Skeletal muscle satellite cell (primary cell): ENCODE results near the gene CHCHD10.

Source experiments
- H3K27me3 ChIP-seq: 2 replicates; pipeline ENCODE4 v1.7.0; 2013; ENCODE audit warnings: low read length; ENCODE audit not compliant: control insufficient read depth, insufficient read depth
- H3K36me3 ChIP-seq: 2 replicates; pipeline ENCODE4 v1.7.0; 2013; ENCODE audit warnings: mild to moderate bottlenecking, control low read depth, low read length; ENCODE audit not compliant: insufficient read depth
- H3K4me1 ChIP-seq: 2 replicates; pipeline ENCODE4 v1.7.0; 2013; ENCODE audit warnings: low read length; ENCODE audit not compliant: control insufficient read depth, insufficient read depth
- H3K4me2 ChIP-seq: 2 replicates; pipeline ENCODE4 v1.7.0; 2013; ENCODE audit warnings: mild to moderate bottlenecking, low read length
- H3K4me3 ChIP-seq: 2 replicates; pipeline ENCODE4 v1.7.0; 2013; ENCODE audit warnings: low read length
- H3K9ac ChIP-seq: 2 replicates; pipeline ENCODE4 v1.7.0; 2013; ENCODE audit warnings: mild to moderate bottlenecking, low read depth, low read length, moderate library complexity
- H3K9me3 ChIP-seq: replicated peaks from 2 replicates; pipeline ENCODE4 v1.7.0; 2013; ENCODE audit warnings: mild to moderate bottlenecking, control low read depth, low read length

Gene CHCHD10

GRCh38 chr22:23752750-23753149, 15.0 kb downstream of the CHCHD10 start:
- Histone ChIP-seq H3K4me3 (no peak overlapping the region), H3K9me3 (no peaks in the 10 kb centered on the region), H3K4me1 (peaks cover 15% of the 10 kb centered on the region), H3K36me3 (no peaks in the 10 kb centered on the region), H3K27me3 (no peaks in the 10 kb centered on the region), H3K9ac (no peak overlapping the region), H3K4me2 (no peak overlapping the region)

GRCh38 chr22:23752090-23752691, 15.6 kb downstream of the CHCHD10 start:
- H3K4me1 ChIP-seq, result peaks cover 15% of the 10 kb centered on the region
- H3K27me3 ChIP-seq, result no peaks in the 10 kb centered on the region
- no peak overlapping the region for H3K4me2 ChIP-seq
- H3K4me3 ChIP-seq, result no peak overlapping the region
- H3K36me3 ChIP-seq, result no peaks in the 10 kb centered on the region
- no peaks in the 10 kb centered on the region for H3K9me3 ChIP-seq
- H3K9ac ChIP-seq, result no peak overlapping the region

GRCh38 chr22:23751441-23751996, 16.3 kb downstream of the CHCHD10 start:
- no peaks in the 10 kb centered on the region for H3K36me3 ChIP-seq

GRCh38 chr22:23750714-23751440, 16.9 kb downstream of the CHCHD10 start, which contains the start of gene ZNF70:
TSS of gene ZNF70 (minus strand) at chr22:23751112. CDS start at chr22:23745140, 5,972 bp downstream.
- Histone ChIP-seq H3K4me3 (peak within 1 kb of the TSS; percentile 98), H3K36me3 (no peaks in the 10 kb centered on the region), H3K4me1 (peaks cover 15% of the 10 kb centered on the region), H3K9ac (peak within 1 kb of the TSS; percentile 97), H3K4me2 (peak within 1 kb of the TSS; percentile 95), H3K9me3 (no peaks in the 10 kb centered on the region), H3K27me3 (no peaks in the 10 kb centered on the region)

More at GRCh38 chr22:23751441-23751996, 16.3 kb downstream of the CHCHD10 start:
- peak overlapping the region; percentile 97 for H3K9ac ChIP-seq
- peak overlapping the region; percentile 98 for H3K4me3 ChIP-seq
- no peaks in the 10 kb centered on the region for H3K9me3 ChIP-seq
- H3K4me2 ChIP-seq, result peak overlapping the region; percentile 95
- H3K4me1 ChIP-seq, result peaks cover 15% of the 10 kb centered on the region
- H3K27me3 ChIP-seq, result no peaks in the 10 kb centered on the region

GRCh38 chr22:23750367-23750713, 17.4 kb downstream of the CHCHD10 start:
- Histone ChIP-seq H3K9me3 (no peaks in the 10 kb centered on the region), H3K27me3 (no peaks in the 10 kb centered on the region), H3K36me3 (no peaks in the 10 kb centered on the region), H3K4me2 (peak overlapping the region; percentile 95), H3K4me3 (peak overlapping the region; percentile 98), H3K9ac (peak overlapping the region; percentile 97), H3K4me1 (peaks cover 15% of the 10 kb centered on the region)

- Histone ChIP-seq H3K4me2 (peak overlapping the region; percentile 95), H3K27me3 (no peaks in the 10 kb centered on the region), H3K36me3 (peaks cover 5% of the 10 kb centered on the region), H3K4me1 (peaks cover 15% of the 10 kb centered on the region), H3K9ac (peak overlapping the region; percentile 97), H3K9me3 (no peaks in the 10 kb centered on the region), H3K4me3 (peak overlapping the region; percentile 98)
Measured at GRCh38 chr22:23749841-23750301, 17.9 kb downstream of the CHCHD10 start.

- H3K36me3 ChIP-seq, result peaks cover 19% of the 10 kb centered on the region
- no peak overlapping the region for H3K4me3 ChIP-seq
- H3K4me2 ChIP-seq, result no peak overlapping the region
- H3K27me3 ChIP-seq, result no peaks in the 10 kb centered on the region
- no peak overlapping the region for H3K9ac ChIP-seq
- H3K9me3 ChIP-seq, result no peaks in the 10 kb centered on the region
- peaks cover 23% of the 10 kb centered on the region for H3K4me1 ChIP-seq
Measured at GRCh38 chr22:23745791-23746190, 22.0 kb downstream of the CHCHD10 start.

- Histone ChIP-seq H3K4me3 (no peak overlapping the region), H3K36me3 (peaks cover 19% of the 10 kb centered on the region), H3K4me2 (no peak overlapping the region), H3K27me3 (no peaks in the 10 kb centered on the region), H3K9ac (no peak overlapping the region), H3K4me1 (peaks cover 14% of the 10 kb centered on the region), H3K9me3 (no peaks in the 10 kb centered on the region)
Measured at GRCh38 chr22:23744485-23744884, 23.3 kb downstream of the CHCHD10 start.

GRCh38 chr22:23744001-23744400, 23.8 kb downstream of the CHCHD10 start:
- Histone ChIP-seq H3K4me3 (no peak overlapping the region), H3K4me2 (no peak overlapping the region), H3K36me3 (peaks cover 19% of the 10 kb centered on the region), H3K27me3 (no peaks in the 10 kb centered on the region), H3K9me3 (no peaks in the 10 kb centered on the region), H3K9ac (no peak overlapping the region), H3K4me1 (peaks cover 14% of the 10 kb centered on the region)

- peaks cover 14% of the 10 kb centered on the region for H3K4me1 ChIP-seq
- no peaks in the 10 kb centered on the region for H3K27me3 ChIP-seq
- H3K9ac ChIP-seq, result no peak overlapping the region
- H3K4me3 ChIP-seq, result no peak overlapping the region
- no peak overlapping the region for H3K4me2 ChIP-seq
- H3K36me3 ChIP-seq, result peaks cover 19% of the 10 kb centered on the region
- H3K9me3 ChIP-seq, result no peaks in the 10 kb centered on the region
Measured at GRCh38 chr22:23743303-23743705, 24.5 kb downstream of the CHCHD10 start.

GRCh38 chr22:23742505-23743264, 25.1 kb downstream of the CHCHD10 start:
- Histone ChIP-seq H3K4me3 (no peak overlapping the region), H3K4me2 (peak overlapping the region; percentile 1), H3K27me3 (no peaks in the 10 kb centered on the region), H3K4me1 (peaks cover 14% of the 10 kb centered on the region), H3K9me3 (no peaks in the 10 kb centered on the region), H3K36me3 (peaks cover 19% of the 10 kb centered on the region), H3K9ac (no peak overlapping the region)
